IPS-15b (cell line): ENCODE measurements around the gene CHST11.

Experiments
- H3K27me3 ChIP-seq: one replicate; pipeline ENCODE4 v1.6.1; 2013; ENCODE audit warnings: low read length; ENCODE audit not compliant: control insufficient read depth, insufficient read depth
- H3K36me3 ChIP-seq: one replicate; pipeline ENCODE4 v1.6.1; 2013; ENCODE audit warnings: low read length; ENCODE audit not compliant: control insufficient read depth, insufficient read depth
- H3K4me1 ChIP-seq: one replicate; pipeline ENCODE4 v1.6.1; 2013; ENCODE audit warnings: mild to moderate bottlenecking, low read length; ENCODE audit not compliant: control insufficient read depth, insufficient read depth
- H3K4me3 ChIP-seq: one replicate; pipeline ENCODE4 v1.5.1; 2013; ENCODE audit warnings: low read depth, low read length
- H3K9ac ChIP-seq: one replicate; pipeline ENCODE4 v1.6.1; 2013; ENCODE audit warnings: low read depth, mild to moderate bottlenecking, low read length
- H3K9me3 ChIP-seq: one replicate; pipeline ENCODE4 v1.6.1; 2013; ENCODE audit warnings: mild to moderate bottlenecking, low read length; ENCODE audit not compliant: control insufficient read depth, insufficient read depth

Gene CHST11

DNA sequence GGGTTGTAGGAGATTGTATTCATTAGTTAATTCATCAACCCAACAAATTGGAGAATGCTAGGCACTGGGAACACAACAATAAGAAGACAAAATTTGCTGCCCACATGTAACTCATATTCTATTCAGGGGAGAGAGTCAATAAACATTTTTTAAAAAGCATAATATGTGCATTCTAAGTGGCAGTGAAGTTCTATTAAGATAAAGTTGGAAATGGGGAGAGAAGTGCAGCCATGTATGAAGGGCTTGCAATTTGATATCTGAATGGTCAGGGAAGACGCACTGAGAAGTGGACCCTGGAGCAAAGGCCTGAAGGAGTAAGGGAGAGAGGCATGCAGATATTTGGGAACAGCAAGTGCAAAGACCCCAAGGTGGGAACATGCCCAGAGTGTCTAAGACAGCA is 40.2 kb upstream of the CHST11 start:
- no peak overlapping the region for H3K4me3 ChIP-seq
- no peaks in the 10 kb centered on the region for H3K27me3 ChIP-seq
- H3K4me1 ChIP-seq: peaks cover 21% of the 10 kb centered on the region
- no peaks in the 10 kb centered on the region for H3K9me3 ChIP-seq
- no peaks in the 10 kb centered on the region for H3K36me3 ChIP-seq
- H3K9ac ChIP-seq: no peak overlapping the region

- no peak overlapping the region for H3K9ac ChIP-seq
- peaks cover 9% of the 10 kb centered on the region for H3K4me1 ChIP-seq
- no peaks in the 10 kb centered on the region for H3K27me3 ChIP-seq
- no peaks in the 10 kb centered on the region for H3K9me3 ChIP-seq
- no peaks in the 10 kb centered on the region for H3K36me3 ChIP-seq
- no peak overlapping the region for H3K4me3 ChIP-seq
Observed at GRCh38 chr12:104419717-104420116, 37.0 kb upstream of the CHST11 start.

DNA sequence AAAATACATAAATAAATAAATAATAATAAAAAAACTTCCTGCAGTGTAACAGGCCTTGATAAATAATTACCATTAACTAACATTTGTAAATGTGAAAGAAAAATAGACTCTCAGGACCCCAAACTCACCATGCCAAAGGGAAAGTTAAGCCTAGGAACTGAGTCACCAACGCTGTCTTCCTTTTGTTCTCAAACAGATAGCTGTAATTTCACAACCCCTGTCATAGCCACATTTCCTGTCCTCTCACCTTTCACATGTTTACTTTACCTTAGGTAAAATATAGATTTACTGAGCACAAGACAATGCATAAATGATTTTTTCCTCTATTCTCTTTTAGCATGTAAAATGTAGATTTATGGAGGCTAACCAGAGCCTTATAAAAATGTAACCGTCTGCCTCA is 35.9 kb upstream of the CHST11 start:
- Histone ChIP-seq H3K27me3 (no peaks in the 10 kb centered on the region), H3K4me3 (no peak overlapping the region), H3K9ac (no peak overlapping the region), H3K4me1 (no peaks in the 10 kb centered on the region), H3K9me3 (no peaks in the 10 kb centered on the region), H3K36me3 (no peaks in the 10 kb centered on the region)

- Histone ChIP-seq H3K4me3 (no peak overlapping the region), H3K27me3 (no peaks in the 10 kb centered on the region), H3K9ac (no peak overlapping the region), H3K36me3 (no peaks in the 10 kb centered on the region), H3K4me1 (no peaks in the 10 kb centered on the region), H3K9me3 (no peaks in the 10 kb centered on the region)
Observed at GRCh38 chr12:104421343-104421742, 35.4 kb upstream of the CHST11 start.

GRCh38 chr12:104422441-104422840 is 34.3 kb upstream of the CHST11 start:
- no peak overlapping the region for H3K9ac ChIP-seq
- H3K27me3 ChIP-seq: no peaks in the 10 kb centered on the region
- H3K9me3 ChIP-seq: no peaks in the 10 kb centered on the region
- H3K4me3 ChIP-seq: no peak overlapping the region
- no peaks in the 10 kb centered on the region for H3K36me3 ChIP-seq
- H3K4me1 ChIP-seq: no peaks in the 10 kb centered on the region

- no peaks in the 10 kb centered on the region for H3K27me3 ChIP-seq
- no peak overlapping the region for H3K4me3 ChIP-seq
- H3K9me3 ChIP-seq: no peaks in the 10 kb centered on the region
- H3K9ac ChIP-seq: no peak overlapping the region
- H3K36me3 ChIP-seq: no peaks in the 10 kb centered on the region
- no peaks in the 10 kb centered on the region for H3K4me1 ChIP-seq
Observed at GRCh38 chr12:104423273-104423672, 33.5 kb upstream of the CHST11 start.

DNA sequence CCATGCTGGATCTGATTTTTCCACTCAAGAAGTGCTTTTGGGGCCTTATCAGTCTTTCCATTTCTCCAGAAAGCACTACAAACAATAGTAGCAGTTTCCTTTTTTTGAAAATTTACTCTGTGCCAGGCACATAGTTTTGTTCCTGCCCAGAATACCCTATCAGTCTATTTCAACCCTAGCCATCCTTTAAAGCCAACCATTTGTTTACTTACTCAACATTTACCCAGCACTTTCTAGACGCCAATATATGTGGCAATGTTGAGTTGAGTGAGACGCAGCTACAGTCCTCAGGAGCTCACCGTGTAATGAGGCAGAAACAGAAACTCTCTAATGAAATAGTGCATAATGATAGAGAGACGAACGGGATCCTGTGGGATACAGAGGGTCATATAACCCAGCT is 32.9 kb upstream of the CHST11 start:
- Histone ChIP-seq H3K4me1 (no peaks in the 10 kb centered on the region), H3K9me3 (no peaks in the 10 kb centered on the region), H3K36me3 (no peaks in the 10 kb centered on the region), H3K27me3 (no peaks in the 10 kb centered on the region), H3K9ac (no peak overlapping the region), H3K4me3 (no peak overlapping the region)

- Histone ChIP-seq H3K4me3 (no peak overlapping the region), H3K9me3 (no peaks in the 10 kb centered on the region), H3K27me3 (no peaks in the 10 kb centered on the region), H3K36me3 (no peaks in the 10 kb centered on the region), H3K4me1 (no peaks in the 10 kb centered on the region), H3K9ac (no peak overlapping the region)
Observed at GRCh38 chr12:104424955-104425354, 31.8 kb upstream of the CHST11 start.

DNA sequence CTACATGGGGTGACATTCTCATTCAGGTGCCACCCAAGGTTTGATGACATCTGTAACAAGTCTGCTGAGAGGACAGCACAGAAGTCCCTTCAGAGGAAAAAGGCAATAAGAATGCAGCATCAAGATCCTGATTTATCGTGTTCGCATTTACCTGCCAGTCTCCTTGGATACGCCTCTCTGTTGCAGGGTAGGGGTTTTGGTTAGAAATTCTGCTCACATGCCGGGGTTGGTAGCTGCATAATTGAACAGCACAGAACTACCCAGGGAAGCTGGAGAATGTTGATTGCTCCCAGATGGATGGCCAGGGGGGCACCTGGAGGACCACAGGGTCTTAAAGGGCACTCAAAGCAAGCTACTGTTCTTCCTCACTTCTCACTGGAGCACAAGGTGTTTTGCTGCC is 31.1 kb upstream of the CHST11 start:
- no peaks in the 10 kb centered on the region for H3K9me3 ChIP-seq
- H3K9ac ChIP-seq: no peak overlapping the region
- H3K36me3 ChIP-seq: no peaks in the 10 kb centered on the region
- H3K4me3 ChIP-seq: no peak overlapping the region
- H3K27me3 ChIP-seq: no peaks in the 10 kb centered on the region
- H3K4me1 ChIP-seq: no peaks in the 10 kb centered on the region

DNA sequence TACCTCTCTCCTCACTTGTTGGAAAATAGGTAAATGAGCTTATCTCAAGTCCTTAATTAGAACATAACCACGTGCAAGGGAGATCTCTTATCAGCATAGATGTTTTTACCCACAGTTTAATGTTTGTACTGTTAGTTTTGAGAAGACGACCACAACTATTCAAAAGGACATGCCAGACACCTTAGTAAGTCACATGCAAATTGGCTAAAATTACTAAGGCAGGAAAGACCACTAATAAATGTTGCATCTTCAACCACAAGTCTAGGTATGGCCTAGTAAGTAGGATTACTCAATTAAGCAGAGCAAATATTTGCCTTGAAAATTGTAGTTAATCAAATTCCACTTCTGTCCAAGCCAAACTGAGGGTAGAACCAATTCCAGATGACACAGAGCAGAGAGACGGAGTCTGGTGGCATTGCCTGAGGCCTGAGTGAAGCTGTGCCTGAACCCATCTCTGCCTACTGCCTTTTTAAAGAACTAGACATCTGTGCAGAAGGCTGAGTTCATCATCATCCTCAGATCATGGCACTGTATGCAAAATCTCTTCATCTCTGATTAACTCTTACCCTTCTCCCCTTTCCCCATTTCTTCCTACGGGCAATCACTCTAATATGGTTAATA is 29.7 kb upstream of the CHST11 start:
- Histone ChIP-seq H3K9me3 (no peaks in the 10 kb centered on the region), H3K4me3 (no peak overlapping the region), H3K4me1 (no peaks in the 10 kb centered on the region), H3K9ac (no peak overlapping the region), H3K36me3 (no peaks in the 10 kb centered on the region), H3K27me3 (no peaks in the 10 kb centered on the region)

GRCh38 chr12:104427547-104427938 is 29.2 kb upstream of the CHST11 start:
- H3K9me3 ChIP-seq: no peaks in the 10 kb centered on the region
- H3K4me1 ChIP-seq: no peaks in the 10 kb centered on the region
- H3K27me3 ChIP-seq: no peaks in the 10 kb centered on the region

DNA sequence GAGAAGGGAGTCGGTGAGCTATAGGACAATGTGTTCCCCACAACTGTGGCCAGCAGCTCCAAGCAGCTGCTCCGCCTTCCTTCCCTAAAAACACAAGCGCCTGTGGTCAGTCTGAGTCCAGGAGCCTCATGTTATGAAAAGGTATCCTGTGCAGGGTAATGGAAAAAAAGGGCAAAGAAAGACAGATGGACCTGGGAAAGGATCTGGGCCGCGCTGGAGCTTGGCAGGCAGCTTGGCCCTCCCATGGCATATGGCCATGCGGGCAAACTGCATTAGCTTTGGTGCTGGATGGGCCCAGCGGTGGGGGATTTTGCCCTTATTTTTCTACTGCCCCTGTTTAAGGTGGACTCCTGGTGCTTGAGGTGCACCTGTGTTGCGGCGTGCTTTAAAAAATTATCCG is 23.7 kb upstream of the CHST11 start:
- H3K9ac ChIP-seq: no peak overlapping the region
- H3K9me3 ChIP-seq: no peaks in the 10 kb centered on the region
- no peaks in the 10 kb centered on the region for H3K27me3 ChIP-seq
- no peak overlapping the region for H3K4me3 ChIP-seq
- no peaks in the 10 kb centered on the region for H3K4me1 ChIP-seq
- H3K36me3 ChIP-seq: no peaks in the 10 kb centered on the region

More at GRCh38 chr12:104427547-104427938, 29.2 kb upstream of the CHST11 start:
- H3K36me3 ChIP-seq: no peaks in the 10 kb centered on the region
- no peak overlapping the region for H3K9ac ChIP-seq
- H3K4me3 ChIP-seq: no peak overlapping the region
